GM12891 (cell line): ENCODE measurements around the gene HORMAD2.

ENCODE experiments used
- DNase-seq: peaks from one replicate; pipeline ENCODE4 v3.0.0; 2011; ENCODE audit warnings: low spot score; ENCODE audit not compliant: insufficient read length
- FAIRE-seq: peaks from 2 replicates; lab custom pipeline; 2011; peaks lifted over from hg19 to GRCh38; lab: Jason Lieb, UNC
- PAX5 ChIP-seq: IDR thresholded peaks from 2 replicates; pipeline ENCODE4 v1.6.1; 2011; ENCODE audit warnings: low read length, moderate library complexity, mild to moderate bottlenecking; ENCODE audit not compliant: insufficient read depth, severe bottlenecking
- POLR2A ChIP-seq: IDR thresholded peaks from 2 replicates; pipeline ENCODE4 v1.6.1; 2011; ENCODE audit warnings: low read depth, low read length, control low read depth
- POLR2AphosphoS5 ChIP-seq: IDR thresholded peaks from 2 replicates; pipeline ENCODE4 v1.6.1; 2011; ENCODE audit warnings: low read depth, low read length, control low read depth
- POU2F2 ChIP-seq: IDR thresholded peaks from 2 replicates; pipeline ENCODE4 v1.6.1; 2011; ENCODE audit warnings: low read depth, mild to moderate bottlenecking, control low read depth, low read length, moderate library complexity
- SPI1 ChIP-seq: IDR thresholded peaks from 2 replicates; pipeline ENCODE4 v1.6.1; 2011; ENCODE audit warnings: low read depth, low read length, control low read depth
- TAF1 ChIP-seq: IDR thresholded peaks from 2 replicates; pipeline ENCODE4 v1.6.1; 2011; ENCODE audit warnings: low read depth, low read length, control low read depth

Gene HORMAD2

DNA sequence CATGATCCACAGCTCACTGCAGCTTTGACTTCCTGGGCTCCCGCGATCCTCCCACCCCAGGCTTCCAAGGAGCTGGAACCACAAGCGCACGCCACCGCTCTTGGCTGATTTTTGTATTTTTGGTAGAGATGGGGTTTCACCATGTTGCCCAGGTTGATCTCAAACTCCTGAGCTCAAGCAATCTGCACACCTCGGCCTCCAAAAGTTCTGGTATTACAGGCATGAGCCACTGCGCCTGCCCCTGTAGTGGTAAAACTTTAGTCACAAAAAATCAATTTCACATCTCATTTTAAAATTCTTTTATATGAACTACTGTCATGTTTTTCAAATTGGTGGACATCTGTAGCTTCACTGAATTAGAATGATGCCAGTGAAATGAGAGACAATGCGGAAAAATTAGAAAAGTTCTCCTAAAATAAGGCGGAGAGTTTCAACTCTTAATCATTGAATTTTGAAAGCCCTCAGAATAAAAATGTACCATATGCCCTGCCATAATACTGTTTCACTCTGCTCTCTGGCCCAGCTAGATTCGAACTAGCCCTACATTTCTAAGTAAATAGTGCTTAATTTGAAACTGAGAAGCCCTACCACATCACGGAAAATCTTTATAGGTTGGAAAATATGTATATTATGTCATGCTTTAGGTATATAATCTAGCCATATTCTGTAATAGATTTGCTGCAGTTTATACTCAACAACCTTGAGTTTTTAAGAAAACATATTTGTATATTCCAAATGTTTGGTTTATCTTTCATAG is 78.7 kb downstream of the HORMAD2 start:
- no peak for FAIRE-seq
- TF ChIP-seq POU2F2, result no peak
- no peak for TF ChIP-seq TAF1
- no peak for TF ChIP-seq PAX5
- no peak for TF ChIP-seq POLR2A
- no peak for TF ChIP-seq SPI1
- TF ChIP-seq POLR2AphosphoS5, result no peak
- no peak for DNase-seq

DNA sequence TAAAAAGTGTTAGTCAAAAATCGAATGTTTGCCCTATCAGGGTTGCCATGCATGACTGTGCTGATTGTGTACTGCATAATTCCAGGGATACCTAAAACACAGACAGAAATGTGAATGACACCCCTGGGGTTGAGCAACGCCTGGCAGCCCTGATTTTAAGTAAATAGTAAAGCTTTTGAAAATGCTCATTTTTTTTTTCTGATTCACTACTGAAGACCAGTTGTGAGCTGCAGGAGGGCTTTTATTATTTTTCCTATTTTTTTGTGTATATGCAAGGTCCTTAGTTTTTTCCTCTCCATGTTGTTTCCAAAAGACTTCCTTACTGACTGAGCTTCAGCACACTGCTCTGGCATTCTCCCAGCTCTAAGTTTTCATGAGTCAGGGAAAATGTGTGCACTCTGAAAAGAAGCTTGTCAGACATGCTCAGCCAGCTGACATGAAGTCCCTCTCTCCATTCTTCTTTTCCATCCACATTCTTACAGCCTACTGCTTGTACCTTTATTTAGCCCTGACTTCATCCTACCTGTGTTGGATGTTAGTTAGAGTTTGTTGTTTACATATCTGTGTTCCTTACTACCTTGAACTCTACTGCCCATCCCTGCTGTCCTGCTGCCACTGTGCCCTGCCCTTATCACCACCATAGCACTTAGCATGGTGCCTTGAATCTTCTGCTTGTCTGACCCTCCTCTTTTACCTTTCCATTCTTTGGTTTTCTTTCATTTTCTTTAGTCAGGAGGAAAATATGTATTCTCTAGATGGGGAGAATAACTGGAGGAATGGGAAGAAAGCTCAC is 79.5 kb downstream of the HORMAD2 start:
- TF ChIP-seq POLR2AphosphoS5, result no peak
- TF ChIP-seq POU2F2, result no peak
- TF ChIP-seq TAF1, result no peak
- TF ChIP-seq PAX5, result no peak
- TF ChIP-seq SPI1, result no peak
- no peak for TF ChIP-seq POLR2A
- DNase-seq (no peak), FAIRE-seq (no peak)

DNA sequence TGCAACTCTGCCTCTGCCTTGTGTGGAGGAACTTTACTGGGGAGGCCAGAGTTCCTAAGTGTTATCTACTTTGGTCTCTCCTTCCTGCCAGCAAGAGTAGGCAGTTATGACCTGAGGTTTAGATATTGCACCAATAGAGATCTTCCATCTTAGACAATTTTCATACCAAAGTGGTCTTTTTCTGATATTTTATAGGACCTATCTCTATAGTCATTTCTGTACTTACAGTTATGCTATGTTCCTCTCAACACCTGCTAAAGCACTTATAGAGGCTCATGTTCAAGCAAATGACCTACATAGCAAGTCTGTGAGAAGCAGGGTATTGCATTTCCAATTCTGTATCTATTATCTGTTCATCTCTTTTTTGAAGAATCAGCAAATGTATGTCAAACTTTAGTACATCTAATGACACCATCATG is 80.8 kb downstream of the HORMAD2 start:
- FAIRE-seq (no peak), DNase-seq (no peak)
- TF ChIP-seq POLR2AphosphoS5 (no peak), PAX5 (no peak), POU2F2 (no peak), TAF1 (no peak), POLR2A (no peak), SPI1 (no peak)

DNA sequence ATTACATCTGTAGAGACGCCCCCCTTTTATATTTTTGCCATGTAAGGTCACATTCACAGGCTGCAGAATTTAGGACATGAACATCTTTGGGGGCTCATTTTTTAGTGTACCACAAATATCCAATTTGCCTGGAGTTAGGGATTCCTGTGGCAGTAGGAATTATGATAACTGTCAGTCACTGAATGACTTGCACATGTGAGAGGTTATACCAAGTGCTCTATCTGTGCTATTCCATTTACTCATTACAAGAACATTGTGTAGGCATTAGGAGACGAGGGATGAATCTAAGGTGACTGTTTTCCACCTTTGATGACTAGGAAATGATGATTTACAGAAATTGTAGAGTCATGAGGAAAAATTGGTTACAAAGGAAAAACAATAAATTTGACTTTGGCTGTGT is 87.0 kb downstream of the HORMAD2 start:
- FAIRE-seq, result no peak
- TF ChIP-seq POLR2A, result no peak
- no peak for TF ChIP-seq TAF1
- TF ChIP-seq POLR2AphosphoS5, result no peak
- no peak for TF ChIP-seq SPI1
- TF ChIP-seq PAX5, result no peak
- no peak for TF ChIP-seq POU2F2
- no peak for DNase-seq

DNA sequence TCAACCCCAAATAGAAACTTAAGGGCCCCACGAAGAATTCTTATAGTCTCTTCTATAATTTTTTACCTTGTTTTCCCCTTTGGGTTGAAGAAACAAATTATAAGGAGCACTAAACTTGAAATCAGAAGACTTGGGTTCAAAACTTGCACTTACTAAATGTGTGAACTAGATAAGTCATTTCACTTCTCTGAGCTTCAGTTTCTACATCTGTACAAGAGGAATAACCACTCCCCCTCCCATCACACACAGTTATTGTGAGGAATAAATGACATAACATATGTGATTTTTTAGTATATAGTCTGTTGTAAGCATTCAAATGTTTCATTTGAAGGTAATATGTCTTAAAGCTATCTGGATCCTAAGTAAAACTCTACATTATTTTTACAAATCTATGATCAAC is 87.5 kb downstream of the HORMAD2 start:
- DNase-seq (no peak), FAIRE-seq (no peak)
- TF ChIP-seq POLR2AphosphoS5 (no peak), TAF1 (no peak), SPI1 (no peak), POU2F2 (no peak), PAX5 (no peak), POLR2A (no peak)

DNA sequence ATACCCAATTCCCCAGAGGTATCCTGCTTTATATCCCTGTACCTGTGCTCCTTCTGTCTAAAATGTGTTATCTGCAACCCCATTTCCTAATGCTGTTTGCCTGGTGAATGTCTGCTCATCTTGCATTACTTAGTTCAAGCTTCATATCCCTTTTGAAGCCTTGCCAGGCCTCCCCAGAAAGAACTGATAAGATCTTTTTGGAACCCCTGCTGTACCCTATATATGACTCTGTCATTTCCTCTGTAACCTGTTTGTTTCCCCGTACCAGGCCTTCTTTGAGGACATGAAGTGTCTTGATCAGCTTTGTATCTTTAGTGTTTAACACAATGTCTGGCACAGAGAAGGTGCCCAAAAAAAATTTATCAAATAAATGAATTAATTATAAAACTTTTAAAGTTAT is 88.7 kb downstream of the HORMAD2 start:
- no peak for FAIRE-seq
- TF ChIP-seq SPI1 (no peak), PAX5 (no peak), POLR2AphosphoS5 (no peak), TAF1 (no peak), POU2F2 (no peak), POLR2A (no peak)
- no peak for DNase-seq

DNA sequence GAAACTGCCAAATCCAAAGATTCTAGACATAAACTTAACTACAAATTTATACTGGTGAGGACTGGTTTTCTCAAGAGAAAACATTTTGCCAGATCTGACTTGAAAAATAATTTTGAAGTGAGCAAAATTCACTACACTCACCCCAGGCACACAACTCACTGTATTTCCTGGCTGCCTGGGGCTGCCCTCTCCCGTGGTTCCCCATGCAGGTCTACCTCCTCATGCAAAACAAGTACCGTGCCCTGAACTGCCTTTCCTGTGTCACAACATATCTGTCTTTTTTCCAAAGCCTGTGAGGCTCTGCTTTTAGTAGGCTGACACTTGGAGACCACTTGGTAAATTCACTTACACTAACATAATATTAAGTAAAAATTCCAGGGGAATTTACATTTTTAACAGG is 89.9 kb downstream of the HORMAD2 start:
- no peak for DNase-seq
- TF ChIP-seq POU2F2 (no peak), POLR2A (no peak), TAF1 (no peak), PAX5 (no peak), POLR2AphosphoS5 (no peak), SPI1 (no peak)
- no peak for FAIRE-seq

DNA sequence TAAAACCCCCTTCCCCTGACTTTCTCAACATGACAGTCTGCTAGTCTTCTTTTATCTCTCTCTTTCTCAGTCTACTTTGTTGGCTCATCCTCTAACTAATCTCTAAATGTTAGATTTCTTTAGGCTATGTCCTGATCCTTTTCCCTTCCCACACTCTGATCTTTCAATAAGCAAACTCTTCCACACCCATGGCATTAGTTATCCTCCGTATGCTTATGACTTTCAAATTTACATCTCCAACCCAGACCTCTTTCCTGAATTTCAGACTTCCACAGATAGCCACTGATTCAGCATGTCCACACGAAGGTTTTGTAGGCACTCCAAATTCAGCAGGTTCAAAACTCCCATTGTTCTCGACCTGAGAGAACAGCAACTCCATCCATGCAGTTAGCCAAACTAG is 90.7 kb downstream of the HORMAD2 start:
- DNase-seq, result no peak
- TF ChIP-seq POU2F2, result no peak
- no peak for TF ChIP-seq PAX5
- TF ChIP-seq SPI1, result no peak
- TF ChIP-seq POLR2A, result no peak
- TF ChIP-seq TAF1, result no peak
- TF ChIP-seq POLR2AphosphoS5, result no peak
- FAIRE-seq, result no peak

DNA sequence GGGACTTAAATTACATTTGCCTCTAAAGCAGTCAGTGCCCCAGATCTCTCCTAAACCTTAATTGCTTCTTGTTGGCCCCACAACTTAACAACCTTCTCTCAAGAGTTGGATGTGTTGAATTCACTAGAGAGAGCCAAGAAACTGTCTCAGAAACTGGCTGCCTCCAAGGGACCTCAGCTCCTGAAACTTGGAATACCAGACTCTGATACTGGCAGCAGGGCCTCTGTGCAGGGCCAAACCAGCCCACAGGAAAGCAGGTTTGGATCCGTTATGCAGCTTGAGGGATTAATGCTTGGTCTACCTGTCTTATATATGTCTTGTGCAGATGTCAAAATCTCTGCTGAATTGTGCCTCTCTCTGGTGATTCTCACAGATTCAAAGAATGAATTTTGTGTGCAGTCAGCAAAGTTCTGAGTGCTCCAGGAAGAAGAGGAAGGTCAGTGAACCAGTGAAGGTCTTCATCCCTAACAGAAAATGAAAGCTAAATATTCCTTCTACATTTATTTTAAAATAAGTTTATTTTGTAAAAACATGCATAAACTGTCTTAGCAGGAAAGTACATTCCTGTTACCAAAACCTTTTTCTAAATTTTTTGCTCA is 95.5 kb downstream of the HORMAD2 start:
- DNase-seq (no peak), FAIRE-seq (no peak)
- TF ChIP-seq TAF1 (no peak), POLR2A (no peak)

DNA sequence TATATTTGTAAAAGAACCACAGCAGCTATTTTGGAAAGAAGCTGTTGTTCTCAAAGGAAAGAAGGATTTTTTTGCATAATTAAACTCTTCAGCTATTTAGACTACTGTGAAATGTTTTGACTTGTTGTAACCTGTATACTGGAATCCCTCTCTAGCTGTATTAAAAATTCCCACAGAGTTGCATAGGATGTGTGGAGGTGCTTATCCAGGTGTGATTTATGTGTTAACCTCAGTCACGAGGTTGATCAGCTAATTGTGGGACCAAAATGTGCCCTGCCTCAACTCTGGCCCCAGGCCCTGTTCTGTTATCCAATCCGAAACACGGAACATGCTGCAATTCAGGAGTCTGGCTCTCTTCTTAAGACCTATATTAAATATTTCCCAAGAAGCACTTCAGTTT is 96.2 kb downstream of the HORMAD2 start:
- FAIRE-seq, result no peak
- TF ChIP-seq SPI1, result no peak
- TF ChIP-seq POLR2AphosphoS5, result no peak
- no peak for TF ChIP-seq TAF1
- TF ChIP-seq POLR2A, result no peak
- TF ChIP-seq PAX5, result no peak
- no peak for TF ChIP-seq POU2F2
- no peak for DNase-seq
